ENCODE results near the gene CRYBG1. TPM values are rescaled to one million over a fixed set of nuclear protein-coding genes. Genes with fewer than 3 reads are reported as not detected.
"Not testable (repeated sequence)": the region's sequence is repeated elsewhere in the genome, so short reads cannot be mapped to it uniquely, and the experiment has no call there.

CRYBG1 gene
- total RNA-seq, 2 donors from 2014 or later: 37.4 to 50.7 TPM

- H3K4me1 Mint-ChIP-seq (ENCODE audit: low read depth): peaks cover 68% of the 10 kb centered on the region
- H3K27ac Mint-ChIP-seq: peak overlapping the region; percentile 92
- no peaks in the 10 kb centered on the region for H3K9me3 Mint-ChIP-seq
- peak; percentile 6 to 32 for ATAC-seq (replicated peaks in 1 of 2)
- H3K36me3 Mint-ChIP-seq (ENCODE audit: insufficient read depth in 2 of 2): peaks cover 11 to 25% of the 10 kb centered on the region in 2 donors
- no peaks in the 10 kb centered on the region for H3K27me3 Mint-ChIP-seq (ENCODE audit: low read depth)
- peak overlapping the region; percentile 63 to 86 for H3K4me3 Mint-ChIP-seq
- no peak for DNase-seq
These were observed 176.3 kb downstream of the CRYBG1 start for GRCh38 chr6:106536851-106537250.

DNA sequence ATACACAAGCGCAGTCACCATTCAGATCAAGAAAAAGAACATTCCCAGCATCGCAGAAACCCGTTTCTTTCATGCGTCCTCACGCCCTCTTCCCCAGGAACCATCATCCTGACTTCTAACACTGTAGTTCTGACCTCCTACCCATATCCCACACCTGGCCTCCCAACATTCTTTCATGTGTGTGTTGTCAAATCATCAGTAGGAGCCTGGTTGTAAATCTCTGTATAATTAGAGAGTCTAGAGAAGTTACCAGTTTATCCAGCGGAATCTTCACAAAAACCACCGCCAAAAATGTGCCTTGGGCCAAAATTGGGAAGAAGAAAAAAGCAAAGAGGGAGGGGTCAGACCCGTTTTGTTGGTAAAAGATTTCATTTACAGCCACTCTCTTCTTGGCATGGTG, 177.1 kb downstream of the CRYBG1 start:
- DNase-seq (no peak), ATAC-seq (replicated peaks in 1 of 2) (no peak)
- H3K4me1 Mint-ChIP-seq (ENCODE audit: low read depth): peaks cover 62% of the 10 kb centered on the region
- peaks cover 11 to 25% of the 10 kb centered on the region in 2 donors for H3K36me3 Mint-ChIP-seq (ENCODE audit: insufficient read depth in 2 of 2)
- H3K27ac Mint-ChIP-seq: peak overlapping the region; percentile 92
- no peaks in the 10 kb centered on the region for H3K9me3 Mint-ChIP-seq
- H3K4me3 Mint-ChIP-seq: peak overlapping the region; percentile 63 to 86
- H3K27me3 Mint-ChIP-seq (ENCODE audit: low read depth): no peaks in the 10 kb centered on the region

GRCh38 chr6:106538145-106538544, 177.6 kb downstream of the CRYBG1 start:
- Mint-ChIP-seq H3K36me3 (ENCODE audit: insufficient read depth in 2 of 2) (peaks cover 7 to 22% of the 10 kb centered on the region in 2 donors), H3K27ac (peak overlapping the region; percentile 5), H3K4me3 (peak overlapping the region in 1 of 2 donors; percentile 86), H3K9me3 (no peaks in the 10 kb centered on the region), H3K27me3 (ENCODE audit: low read depth) (no peaks in the 10 kb centered on the region), H3K4me1 (ENCODE audit: low read depth) (peaks cover 59% of the 10 kb centered on the region)
- no peak for DNase-seq
- no peak for ATAC-seq (replicated peaks in 1 of 2)

DNA sequence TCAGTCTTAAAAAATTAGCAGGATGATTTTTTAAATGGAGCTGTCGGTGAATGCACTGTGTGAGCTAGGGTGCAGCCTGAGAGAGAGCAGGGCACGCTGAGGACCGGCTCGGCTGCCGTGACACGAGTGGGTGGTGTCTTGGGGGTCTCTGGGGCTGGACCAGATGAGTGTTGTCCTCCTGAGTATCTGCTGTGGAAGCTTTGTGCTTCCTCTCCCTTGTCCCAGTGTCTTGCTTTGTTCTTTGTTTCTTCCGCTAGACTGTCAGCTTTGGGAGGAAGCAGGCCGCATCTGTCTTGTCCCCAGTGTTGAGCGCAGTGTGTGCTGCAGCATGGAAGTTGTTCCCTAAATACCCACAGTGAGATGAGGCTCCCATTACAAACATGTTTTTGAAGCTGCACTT, 179.4 kb downstream of the CRYBG1 start:
- ATAC-seq (replicated peaks in 1 of 2) (no peak), DNase-seq (no peak)
- H3K4me1 Mint-ChIP-seq (ENCODE audit: low read depth): peaks cover 48% of the 10 kb centered on the region
- no peak overlapping the region for H3K27ac Mint-ChIP-seq
- no peaks in the 10 kb centered on the region for H3K9me3 Mint-ChIP-seq
- peaks cover 4 to 35% of the 10 kb centered on the region in 2 donors for H3K36me3 Mint-ChIP-seq (ENCODE audit: insufficient read depth in 2 of 2)
- H3K27me3 Mint-ChIP-seq (ENCODE audit: low read depth): no peaks in the 10 kb centered on the region
- H3K4me3 Mint-ChIP-seq: no peak overlapping the region

DNA sequence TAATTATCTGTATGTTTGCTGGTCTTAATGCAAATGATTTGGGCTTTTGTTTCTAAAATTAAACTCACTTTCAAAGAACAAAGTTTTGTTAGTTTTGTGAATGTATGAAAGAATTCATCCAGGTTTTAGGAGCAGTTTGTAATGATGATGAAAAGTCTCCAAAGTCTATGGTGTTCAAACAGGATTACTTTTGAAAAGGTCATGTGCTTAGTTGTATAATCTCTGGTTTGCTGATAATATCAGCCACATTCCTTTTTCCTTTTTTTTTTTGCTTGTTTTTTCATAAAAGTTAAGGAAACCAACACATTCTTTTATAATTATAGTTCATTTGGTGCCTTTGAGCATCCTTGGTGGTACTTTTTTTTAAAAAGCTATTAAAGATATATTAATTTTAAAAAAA, 179.9 kb downstream of the CRYBG1 start:
- no peak for DNase-seq
- H3K27ac Mint-ChIP-seq: no peak overlapping the region
- H3K4me3 Mint-ChIP-seq: no peak overlapping the region
- peaks cover 4 to 35% of the 10 kb centered on the region in 2 donors for H3K36me3 Mint-ChIP-seq (ENCODE audit: insufficient read depth in 2 of 2)
- no peaks in the 10 kb centered on the region for H3K9me3 Mint-ChIP-seq
- peaks cover 48% of the 10 kb centered on the region for H3K4me1 Mint-ChIP-seq (ENCODE audit: low read depth)
- H3K27me3 Mint-ChIP-seq (ENCODE audit: low read depth): no peaks in the 10 kb centered on the region
- no peak for ATAC-seq (replicated peaks in 1 of 2)

GRCh38 chr6:106540907-106541306, 180.4 kb downstream of the CRYBG1 start:
- Mint-ChIP-seq H3K27ac (no peak overlapping the region), H3K36me3 (ENCODE audit: insufficient read depth in 2 of 2) (peaks cover 4 to 34% of the 10 kb centered on the region in 2 donors), H3K4me3 (no peak overlapping the region), H3K4me1 (ENCODE audit: low read depth) (peaks cover 49% of the 10 kb centered on the region), H3K27me3 (ENCODE audit: low read depth) (no peaks in the 10 kb centered on the region), H3K9me3 (no peaks in the 10 kb centered on the region)
- ATAC-seq (replicated peaks in 1 of 2) (no peak), DNase-seq (no peak)

GRCh38 chr6:106546261-106546690, 185.8 kb downstream of the CRYBG1 start:
- Mint-ChIP-seq H3K27ac (peak overlapping the region; percentile 96), H3K4me3 (peak overlapping the region; percentile 50 to 74), H3K27me3 (ENCODE audit: low read depth) (no peaks in the 10 kb centered on the region), H3K9me3 (peaks cover 2 to 3% of the 10 kb centered on the region in 2 donors), H3K4me1 (ENCODE audit: low read depth) (peaks cover 57% of the 10 kb centered on the region), H3K36me3 (ENCODE audit: insufficient read depth in 2 of 2) (peaks cover 15 to 38% of the 10 kb centered on the region in 2 donors)
- ATAC-seq (replicated peaks in 1 of 2): peak; percentile 80 to 87
- DNase-seq: no peak

DNA sequence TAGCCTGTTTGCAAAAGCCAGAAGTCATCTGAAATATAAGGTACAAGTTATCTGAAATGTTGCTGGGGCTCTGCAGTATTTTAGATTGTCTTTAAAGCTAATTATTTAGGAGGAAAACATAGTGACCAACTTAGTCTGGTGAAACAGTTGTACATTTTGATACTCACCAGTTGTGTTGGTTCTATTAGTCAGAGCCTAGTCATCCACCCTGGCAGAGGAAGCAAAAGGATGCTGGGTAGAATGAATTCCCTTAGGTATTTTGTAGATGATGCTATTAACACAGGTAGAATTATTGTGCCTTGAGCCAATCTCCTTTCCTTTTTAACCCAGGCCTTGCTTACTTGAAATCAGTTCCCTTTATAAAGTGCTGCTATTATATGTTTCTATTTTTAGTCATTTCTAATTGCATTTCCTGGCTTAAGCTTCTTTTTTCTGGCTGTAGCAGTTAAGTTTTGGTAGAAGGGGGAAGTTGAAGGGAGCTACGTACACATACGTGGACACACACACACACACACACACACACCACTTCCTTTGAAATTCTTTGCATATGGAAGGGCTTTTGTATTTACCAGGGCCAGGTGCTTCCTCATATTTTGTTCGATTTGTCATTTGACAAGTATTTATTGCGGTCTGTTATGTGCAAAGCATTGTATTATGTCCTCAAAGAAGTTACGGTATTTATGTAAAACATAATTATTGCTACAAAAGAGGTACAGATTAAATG, 186.3 kb downstream of the CRYBG1 start:
- H3K36me3 Mint-ChIP-seq (ENCODE audit: insufficient read depth in 2 of 2): peaks cover 16 to 44% of the 10 kb centered on the region in 2 donors

DNA sequence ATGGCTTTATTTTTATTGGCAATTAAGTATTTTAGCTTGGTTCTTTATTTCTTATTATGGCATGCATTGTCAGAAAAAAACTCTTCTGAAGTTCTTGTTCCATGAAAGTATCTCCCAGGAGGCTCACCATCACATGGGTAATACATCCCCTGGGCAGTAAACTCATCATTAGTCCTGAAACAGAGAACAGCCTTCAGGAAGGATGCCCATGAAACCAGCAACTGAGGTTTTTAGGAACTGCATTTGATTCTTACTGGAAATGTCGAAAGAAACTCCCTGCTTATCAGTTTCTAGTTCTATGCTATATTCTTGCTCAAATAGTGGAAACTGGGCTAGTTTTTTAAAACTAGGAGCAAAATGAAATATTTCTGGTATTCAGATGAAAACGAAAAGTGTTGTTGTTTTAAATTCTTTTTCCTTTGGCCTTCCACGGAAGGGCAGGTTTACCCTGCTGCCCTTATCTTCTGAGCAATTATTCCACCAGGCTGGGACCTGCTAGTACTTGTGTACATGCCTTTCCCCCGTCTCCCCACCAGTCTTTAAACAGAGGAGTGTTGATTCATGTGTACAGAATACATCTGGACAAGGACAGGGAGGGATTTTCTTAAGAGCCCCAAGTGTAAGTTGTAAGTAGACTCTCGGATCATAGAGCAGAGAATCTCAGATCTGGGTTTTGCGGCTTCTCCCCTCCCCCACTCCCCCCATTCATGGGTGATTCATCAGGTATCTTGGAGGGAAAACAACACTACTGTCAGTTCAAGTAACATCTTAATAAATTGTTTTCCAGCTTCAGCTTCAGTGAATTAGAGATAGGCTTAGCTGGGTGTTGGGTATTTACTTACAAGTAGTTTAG, 187.3 kb downstream of the CRYBG1 start:
- DNase-seq (peak in 1 of 2 donors; percentile 36), ATAC-seq (replicated peaks in 1 of 2) (no peak)
- Mint-ChIP-seq H3K4me1 (ENCODE audit: low read depth) (peaks cover 68% of the 10 kb centered on the region), H3K4me3 (peak overlapping the region in 1 of 2 donors; percentile 4), H3K9me3 (peaks cover 2 to 3% of the 10 kb centered on the region in 2 donors), H3K36me3 (ENCODE audit: insufficient read depth in 2 of 2) (peaks cover 16 to 49% of the 10 kb centered on the region in 2 donors), H3K27me3 (ENCODE audit: low read depth) (no peaks in the 10 kb centered on the region), H3K27ac (no peak overlapping the region)

More for the DNA sequence above, 186.3 kb downstream of the CRYBG1 start:
- ATAC-seq (replicated peaks in 1 of 2): peak; percentile 87 to 89
- Mint-ChIP-seq H3K4me1 (ENCODE audit: low read depth) (peaks cover 59% of the 10 kb centered on the region), H3K9me3 (peaks cover 2 to 3% of the 10 kb centered on the region in 2 donors), H3K4me3 (peak overlapping the region; percentile 50 to 74), H3K27me3 (ENCODE audit: low read depth) (no peaks in the 10 kb centered on the region), H3K27ac (peak overlapping the region; percentile 96)
- DNase-seq: peak; percentile 26 to 34

GRCh38 chr6:106548926-106549455, 188.5 kb downstream of the CRYBG1 start:
- Mint-ChIP-seq H3K36me3 (ENCODE audit: insufficient read depth in 2 of 2) (peaks cover 21 to 53% of the 10 kb centered on the region in 2 donors), H3K4me1 (ENCODE audit: low read depth) (peaks cover 73% of the 10 kb centered on the region), H3K27ac (peak overlapping the region; percentile 50)
- not testable (repeated sequence) for H3K9me3 Mint-ChIP-seq; H3K4me3 Mint-ChIP-seq; H3K27me3 Mint-ChIP-seq (ENCODE audit: low read depth); DNase-seq; ATAC-seq (replicated peaks in 1 of 2)

DNA sequence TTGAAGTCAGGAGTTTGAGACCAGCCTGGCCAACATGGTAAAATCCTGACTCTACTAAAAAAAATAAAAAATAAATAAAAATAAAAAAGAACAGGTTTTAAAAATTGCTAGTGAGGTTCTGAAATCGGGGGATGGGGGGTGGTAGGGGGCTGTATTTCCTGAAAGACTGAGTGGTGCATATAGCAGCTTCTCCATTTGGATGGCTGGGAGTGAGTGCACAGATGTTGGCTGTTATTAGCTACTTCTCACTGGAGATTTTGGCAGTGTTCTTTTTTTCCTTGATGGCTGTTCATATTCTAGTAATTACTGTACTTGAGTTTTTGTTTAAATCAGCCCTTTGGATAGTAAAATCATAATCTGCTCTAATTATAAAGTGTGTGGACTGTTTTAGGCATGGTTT, 189.0 kb downstream of the CRYBG1 start:
- H3K27me3 Mint-ChIP-seq (ENCODE audit: low read depth): no peaks in the 10 kb centered on the region
- peaks cover 2 to 3% of the 10 kb centered on the region in 2 donors for H3K9me3 Mint-ChIP-seq
- ATAC-seq (replicated peaks in 1 of 2) (no peak), DNase-seq (no peak)
- H3K36me3 Mint-ChIP-seq (ENCODE audit: insufficient read depth in 2 of 2): peaks cover 21 to 53% of the 10 kb centered on the region in 2 donors
- H3K4me1 Mint-ChIP-seq (ENCODE audit: low read depth): peaks cover 75% of the 10 kb centered on the region
- peak overlapping the region; percentile 43 for H3K27ac Mint-ChIP-seq
- H3K4me3 Mint-ChIP-seq: no peak overlapping the region

DNA sequence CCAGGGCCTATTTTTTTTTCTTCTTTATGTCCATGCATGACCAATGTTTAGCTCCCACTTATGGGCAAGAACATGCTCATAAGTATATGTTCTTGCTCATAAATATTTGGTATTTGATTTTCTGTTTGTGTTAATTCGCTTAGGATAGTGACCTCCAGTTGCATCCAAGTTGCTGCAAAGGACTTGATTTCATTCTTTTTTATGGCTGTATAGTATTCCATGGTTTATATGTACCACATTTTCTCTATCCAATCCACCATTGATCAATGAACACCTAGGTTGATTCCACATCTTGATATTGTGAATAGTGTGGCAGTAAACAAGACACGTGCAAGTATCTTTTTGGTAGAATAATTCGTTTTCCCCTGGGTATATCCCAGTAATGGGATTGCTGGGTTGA, 190.6 kb downstream of the CRYBG1 start:
- Mint-ChIP-seq H3K27ac (no peak overlapping the region), H3K4me3 (no peak overlapping the region), H3K27me3 (ENCODE audit: low read depth) (no peaks in the 10 kb centered on the region), H3K36me3 (ENCODE audit: insufficient read depth in 2 of 2) (peaks cover 28 to 50% of the 10 kb centered on the region in 2 donors), H3K4me1 (ENCODE audit: low read depth) (peaks cover 62% of the 10 kb centered on the region), H3K9me3 (peaks cover 2 to 3% of the 10 kb centered on the region in 2 donors)
- ATAC-seq (replicated peaks in 1 of 2): no peak
- no peak for DNase-seq

DNA sequence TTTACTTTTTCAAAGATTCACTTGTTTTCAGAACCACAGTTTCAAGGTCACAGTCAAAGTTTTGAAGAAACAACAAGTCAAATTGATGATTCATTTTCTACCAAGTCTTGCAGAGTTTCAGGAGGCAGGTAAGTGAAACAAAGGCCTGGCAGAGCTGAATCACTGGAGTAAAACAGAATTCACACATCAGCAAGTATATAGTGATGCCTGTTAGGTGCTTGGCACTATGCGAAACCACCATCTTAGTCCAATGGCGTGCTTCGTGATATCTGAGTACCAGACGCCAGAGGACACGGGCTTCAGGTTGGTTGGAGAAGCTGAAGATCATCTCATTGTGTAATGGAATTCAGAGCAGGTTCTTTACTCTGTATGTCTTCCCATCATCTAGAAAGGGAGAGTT, 192.9 kb downstream of the CRYBG1 start:
- ATAC-seq (replicated peaks in 1 of 2): peak; percentile 97 to 98
- H3K9me3 Mint-ChIP-seq: peaks cover 2 to 3% of the 10 kb centered on the region in 2 donors
- peaks cover 45% of the 10 kb centered on the region for H3K4me1 Mint-ChIP-seq (ENCODE audit: low read depth)
- H3K27ac Mint-ChIP-seq: peak overlapping the region; percentile 81
- H3K36me3 Mint-ChIP-seq (ENCODE audit: insufficient read depth in 2 of 2): peaks cover 22 to 51% of the 10 kb centered on the region in 2 donors
- peak; percentile 47 to 60 for DNase-seq
- peak overlapping the region; percentile 40 to 60 for H3K4me3 Mint-ChIP-seq
- no peaks in the 10 kb centered on the region for H3K27me3 Mint-ChIP-seq (ENCODE audit: low read depth)

All from activated T-cell treated with anti-CD3 and anti-CD28 coated beads, Interleukin-2, amount 50 U/mL, for 72 hours (primary cell).